Limb (tissue), 2 donors: ENCODE measurements around the gene ZNF625.
"Not testable (repeated sequence)": the region's sequence is repeated elsewhere in the genome, so short reads cannot be mapped to it uniquely, and the experiment has no call there.

Experiments used
- DNase-seq, 2 donors: peaks; one replicate each; pipeline ENCODE4 v3.0.0-alpha.2; 2016; ENCODE audit errors: extremely low spot score in 2 of 2

The ZNF625 gene

GRCh38 chr19:12139269-12139668 is 17.3 kb downstream of the ZNF625 start:
- DNase-seq, result no peak

GRCh38 chr19:12137221-12137940 is 19.2 kb downstream of the ZNF625 start:
- DNase-seq, result no peak

- DNase-seq, result no peak
These were observed 23.5 kb downstream of the ZNF625 start for GRCh38 chr19:12133069-12133468.

- no peak for DNase-seq
These were observed 29.8 kb downstream of the ZNF625 start for GRCh38 chr19:12126707-12127106.

GRCh38 chr19:12117201-12117970 is 39.1 kb downstream of the ZNF625 start:
- DNase-seq, result no peak

GRCh38 chr19:12113121-12113520 is 43.4 kb downstream of the ZNF625 start:
- no peak for DNase-seq

GRCh38 chr19:12112701-12113100 is 43.8 kb downstream of the ZNF625 start:
- DNase-seq, result no peak

- DNase-seq, result no peak
These were observed 44.4 kb downstream of the ZNF625 start for GRCh38 chr19:12111943-12112637.

- DNase-seq, result no peak
These were observed 45.4 kb downstream of the ZNF625 start for GRCh38 chr19:12111176-12111575.

GRCh38 chr19:12103909-12104308 is 52.6 kb downstream of the ZNF625 start:
- DNase-seq, result not testable (repeated sequence)

- no peak for DNase-seq
These were observed 58.5 kb downstream of the ZNF625 start for GRCh38 chr19:12098040-12098439.

- DNase-seq, result no peak
These were observed 61.3 kb downstream of the ZNF625 start for GRCh38 chr19:12095111-12095790.
